NCI-H2196 treated with DMSO at 0.1 percent for 48 hours (cell line): ENCODE data around the gene DENND1A.
A peak's percentile ranks its signal among the peaks of the same experiment; 100 is the strongest.

Source experiments
- DNase-seq: peaks from one replicate; lab custom pipeline; 2025; ENCODE audit not compliant: unreplicated experiment; lab: John Stamatoyannopoulos, UW

DENND1A gene

GRCh38 chr9:123660691-123661466 is 269.0 kb downstream of the DENND1A start:
- DNase-seq = no peak

- no peak for DNase-seq
These were observed 270.6 kb downstream of the DENND1A start for GRCh38 chr9:123659358-123659757.

- DNase-seq = no peak
These were observed 271.1 kb downstream of the DENND1A start for GRCh38 chr9:123658792-123659191.

DNA sequence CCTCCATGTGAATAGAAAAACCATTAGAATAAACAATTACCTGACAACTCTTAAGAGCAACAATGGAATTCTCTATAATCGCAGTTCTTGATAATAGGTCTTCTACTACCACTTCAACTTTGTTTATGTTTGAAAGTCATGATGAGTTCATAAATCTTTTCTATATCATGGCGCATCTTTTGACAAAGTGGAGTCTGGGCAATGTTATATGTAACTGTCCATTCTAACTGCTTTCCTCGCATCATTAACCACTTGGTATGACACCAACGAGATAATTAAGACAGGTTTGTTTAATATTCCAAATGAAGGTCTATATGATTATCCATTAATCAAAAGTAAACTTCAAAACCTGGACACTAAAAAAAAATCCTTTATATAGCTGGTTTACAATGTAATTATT is 272.0 kb downstream of the DENND1A start:
- no peak for DNase-seq

- DNase-seq = no peak
These were observed 272.8 kb downstream of the DENND1A start for GRCh38 chr9:123657099-123657498.

DNA sequence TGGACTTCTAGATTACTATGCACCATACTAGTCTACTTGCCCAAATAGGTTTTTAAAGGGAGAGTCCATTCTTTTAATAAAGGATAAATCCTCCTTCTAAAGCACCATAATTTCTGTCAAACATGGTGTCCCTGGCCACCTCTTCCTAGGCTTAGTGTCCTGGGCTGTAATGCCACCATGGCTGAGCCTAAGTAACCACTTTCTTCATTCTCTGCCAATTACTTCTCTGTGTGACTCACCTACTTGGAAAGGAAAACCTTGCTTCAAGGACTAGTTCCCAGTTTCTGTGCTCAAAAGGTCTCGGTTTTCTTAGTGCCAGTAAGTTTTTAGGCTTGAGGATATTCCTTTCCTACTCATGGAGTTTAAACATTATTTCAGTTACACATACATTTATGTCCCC is 273.4 kb downstream of the DENND1A start:
- no peak for DNase-seq

DNA sequence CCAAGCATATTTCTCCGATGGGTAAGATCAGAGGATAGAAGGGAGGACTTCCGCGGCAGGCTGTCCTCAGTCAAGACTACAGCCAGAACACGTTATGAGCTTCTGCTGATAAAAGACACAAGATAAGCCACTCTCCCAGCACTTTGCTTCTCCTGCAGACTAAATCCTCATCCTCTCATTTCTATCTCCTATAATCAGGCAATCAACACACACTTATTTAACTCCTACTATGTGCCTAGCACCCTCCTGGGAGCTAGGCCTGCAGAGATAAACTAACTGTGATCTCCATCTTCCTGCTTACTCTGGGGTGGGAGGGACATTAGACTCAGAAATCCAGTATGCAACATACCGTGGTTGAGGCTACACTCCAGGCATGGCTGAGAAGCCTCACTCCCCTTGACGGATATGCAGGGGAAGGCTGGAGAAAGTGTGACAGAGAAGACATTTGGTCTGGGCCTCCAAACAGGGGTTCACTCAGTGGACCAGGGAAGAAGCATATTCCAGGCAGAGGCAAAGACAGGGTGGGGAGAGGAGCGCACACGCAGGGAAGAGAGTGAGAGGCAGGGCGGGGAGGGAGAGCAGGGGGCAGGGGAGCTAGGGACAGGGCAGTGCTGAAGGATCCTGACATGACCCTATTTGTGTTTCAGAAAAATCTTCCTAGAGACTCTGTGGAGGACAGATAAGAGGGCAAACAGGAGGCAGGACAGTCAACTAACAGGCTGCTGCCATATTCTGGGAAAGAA is 274.1 kb downstream of the DENND1A start:
- DNase-seq = no peak

- DNase-seq = no peak
These were observed 274.8 kb downstream of the DENND1A start for GRCh38 chr9:123654994-123655637.

GRCh38 chr9:123654218-123654993 is 275.5 kb downstream of the DENND1A start:
- DNase-seq = no peak

GRCh38 chr9:123652416-123652815 is 277.5 kb downstream of the DENND1A start:
- no peak for DNase-seq

- no peak for DNase-seq
These were observed 278.1 kb downstream of the DENND1A start for GRCh38 chr9:123651871-123652270.

- no peak for DNase-seq
These were observed 278.7 kb downstream of the DENND1A start for GRCh38 chr9:123651273-123651672.

DNA sequence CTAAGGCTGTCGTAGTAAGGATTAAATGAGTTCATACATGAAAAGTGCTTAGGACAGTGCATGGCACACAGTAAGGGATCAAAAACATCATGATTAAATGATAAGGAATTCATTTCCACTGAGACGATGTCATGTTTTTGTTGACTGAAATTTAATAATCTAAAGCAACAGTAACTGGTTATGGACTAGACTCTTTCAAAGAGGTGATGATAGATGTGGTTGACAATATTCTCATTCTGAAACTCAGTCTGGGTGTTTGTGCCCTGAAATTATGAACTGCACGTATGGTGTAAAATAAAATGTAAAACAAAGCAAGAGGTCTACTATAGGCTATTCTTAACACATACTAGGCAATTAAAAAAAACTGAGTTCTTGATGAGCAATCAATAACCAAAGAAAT is 280.0 kb downstream of the DENND1A start:
- no peak for DNase-seq

- DNase-seq = no peak
These were observed 282.8 kb downstream of the DENND1A start for GRCh38 chr9:123647145-123647544.

GRCh38 chr9:123645762-123646161 is 284.2 kb downstream of the DENND1A start:
- DNase-seq = no peak

DNA sequence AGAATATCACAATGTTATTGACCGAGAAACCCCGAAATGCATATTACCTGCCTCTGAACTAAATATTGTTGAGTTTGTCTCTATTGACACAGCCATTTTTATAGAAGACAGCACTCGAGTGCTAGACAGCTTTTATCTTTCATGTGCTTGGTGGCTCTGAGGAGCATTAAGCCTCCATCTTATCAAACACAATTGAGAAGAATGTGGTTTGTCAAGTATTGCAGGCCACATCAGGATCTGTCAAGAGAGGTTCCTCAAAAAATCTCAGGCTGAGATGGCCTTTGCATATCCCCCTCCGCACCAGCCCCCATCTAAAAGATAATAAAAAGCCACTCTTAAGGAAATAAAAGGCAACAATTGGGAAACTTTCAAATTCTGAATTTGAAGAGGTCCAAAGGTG is 284.8 kb downstream of the DENND1A start:
- DNase-seq = no peak

- DNase-seq = peak; percentile 19
These were observed 286.4 kb downstream of the DENND1A start for GRCh38 chr9:123643518-123643917.

- DNase-seq = peak; percentile 52
These were observed 287.3 kb downstream of the DENND1A start for GRCh38 chr9:123642291-123643278.

DNA sequence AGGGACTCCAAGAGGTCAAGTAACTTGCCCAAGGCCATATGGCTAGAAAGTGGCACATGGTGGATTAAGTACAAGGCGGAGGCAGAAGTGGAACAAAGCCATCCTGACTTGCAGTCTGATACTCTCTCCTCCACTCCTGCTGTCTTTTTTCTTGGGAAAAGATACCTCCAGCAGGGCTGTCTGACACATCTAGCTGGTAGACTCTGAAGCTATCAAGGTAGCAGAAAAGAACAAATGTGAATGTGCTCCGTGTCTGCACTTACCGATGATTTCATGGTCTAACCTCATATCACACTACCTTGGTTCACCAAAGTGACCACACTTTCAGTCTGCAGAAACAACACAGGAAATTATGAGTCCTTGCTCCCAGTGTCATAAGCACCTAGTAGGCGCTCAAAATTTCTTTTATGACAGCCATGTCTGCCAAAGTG is 289.1 kb downstream of the DENND1A start:
- no peak for DNase-seq

GRCh38 chr9:123639743-123640142 is 290.2 kb downstream of the DENND1A start:
- DNase-seq = no peak
